Activated CD4-positive, alpha-beta T cell treated with anti-CD3 and anti-CD28 coated beads for 48 hours (primary cell): Measurements from ENCODE around the gene SDHAF1.
"Not testable (repeated sequence)": the region's sequence is repeated elsewhere in the genome, so short reads cannot be mapped to it uniquely, and the experiment has no call there.

Experiments used
- DNase-seq: peaks from one replicate; pipeline ENCODE4 v3.0.0-alpha.2; 2020

The SDHAF1 gene

GRCh38 chr19:36025541-36025940 lies 30.6 kb downstream of the SDHAF1 start:
- no peak for DNase-seq

- no peak for DNase-seq
Observed at GRCh38 chr19:36026091-36026876, 31.3 kb downstream of the SDHAF1 start.

GRCh38 chr19:36027696-36028095 lies 32.7 kb downstream of the SDHAF1 start:
- DNase-seq: no peak

- no peak for DNase-seq
Observed at GRCh38 chr19:36028313-36029041, 33.5 kb downstream of the SDHAF1 start.

- no peak for DNase-seq
Observed at GRCh38 chr19:36030264-36031148, 35.5 kb downstream of the SDHAF1 start.

GRCh38 chr19:36031308-36031707 lies 36.3 kb downstream of the SDHAF1 start:
- no peak for DNase-seq

- peak; percentile 57 for DNase-seq
Observed at GRCh38 chr19:36032251-36033104, 37.5 kb downstream of the SDHAF1 start, which contains the start of gene CLIP3. Gene CLIP3, minus strand, starts transcription at chr19:36032873. Its CDS starts 516 bp downstream, at chr19:36032357.

GRCh38 chr19:36040495-36040894 lies 45.5 kb downstream of the SDHAF1 start:
- DNase-seq: no peak

- not testable (repeated sequence) for DNase-seq
Observed at GRCh38 chr19:36041092-36041491, 46.1 kb downstream of the SDHAF1 start.

GRCh38 chr19:36041831-36042230 lies 46.8 kb downstream of the SDHAF1 start:
- no peak for DNase-seq

- no peak for DNase-seq
Observed at GRCh38 chr19:36043952-36044351, 49.0 kb downstream of the SDHAF1 start.
